Osteoblast (primary cell): ENCODE measurements around the gene NTSR1. TPM values are rescaled to one million over a fixed set of nuclear protein-coding genes. Genes with fewer than 3 reads are reported as not detected.

ENCODE experiments used
- DNase-seq: peaks from one replicate; pipeline ENCODE4 v3.0.0; 2011; ENCODE audit warnings: low spot score, mixed read lengths; ENCODE audit not compliant: insufficient read length; ENCODE audit errors: missing footprints
- H2AFZ ChIP-seq: 2 replicates; pipeline ENCODE4 v1.6.0; 2011; ENCODE audit warnings: mild to moderate bottlenecking, low read length
- H3K27ac ChIP-seq: 2 replicates; pipeline ENCODE4 v1.5.1; 2011; ENCODE audit warnings: mild to moderate bottlenecking, low read depth, low read length, moderate library complexity
- H3K27me3 ChIP-seq: 2 replicates; pipeline ENCODE4 v1.6.0; 2012; ENCODE audit warnings: mild to moderate bottlenecking, control low read depth, inconsistent platforms, low read length, moderate library complexity; ENCODE audit not compliant: insufficient read depth
- H3K36me3 ChIP-seq: 2 replicates; pipeline ENCODE4 v1.5.1; 2011; ENCODE audit warnings: mild to moderate bottlenecking, low read length, control low read depth, moderate library complexity; ENCODE audit not compliant: insufficient read depth
- H3K4me1 ChIP-seq: 2 replicates; pipeline ENCODE4 v1.5.1; 2011; ENCODE audit warnings: mild to moderate bottlenecking, low read length, control low read depth, moderate library complexity; ENCODE audit not compliant: insufficient read depth
- H3K4me2 ChIP-seq: 2 replicates; pipeline ENCODE4 v1.6.0; 2011; ENCODE audit warnings: mild to moderate bottlenecking, low read length; ENCODE audit not compliant: insufficient read depth
- H3K4me3 ChIP-seq: fragments of 200-600 bp; sonication (generic); 3 replicates; pipeline ENCODE4 v1.5.1; 2012; ENCODE audit warnings: mild to moderate bottlenecking, low read length, inconsistent platforms; ENCODE audit not compliant: insufficient read depth
- H3K79me2 ChIP-seq: 2 replicates; pipeline ENCODE4 v1.6.0; 2012; ENCODE audit warnings: mild to moderate bottlenecking, low read length, control low read depth, inconsistent platforms; ENCODE audit not compliant: insufficient read depth
- H3K9me3 ChIP-seq: 2 replicates; pipeline ENCODE4 v1.5.1; 2011; ENCODE audit warnings: low read depth, low read length, control low read depth
- H4K20me1 ChIP-seq: 2 replicates; pipeline ENCODE4 v1.6.0; 2012; ENCODE audit warnings: mild to moderate bottlenecking, low read length, control low read depth; ENCODE audit not compliant: insufficient read depth
- CTCF ChIP-seq: IDR thresholded peaks from 2 replicates; pipeline ENCODE4 v1.5.1; 2011; ENCODE audit warnings: mild to moderate bottlenecking, low read depth, low read length, moderate library complexity; ENCODE audit errors: extremely low read depth
- total RNA-seq: library from RNA; depleted of rRNA; stranded (reverse); fragments of >200 nt; gene quantifications from 2 replicates; pipeline ENCODE4 v1.2.3, GENCODE V29; 2012

Gene NTSR1
- total RNA-seq, 1 donor = not detected

GRCh38 chr20:62670156-62670555 is 38.5 kb upstream of the NTSR1 start:
- H3K4me2 ChIP-seq = no peak overlapping the region
- H2AFZ ChIP-seq = no peak overlapping the region
- H3K27me3 ChIP-seq = peaks cover 22% of the 10 kb centered on the region
- no peaks in the 10 kb centered on the region for H4K20me1 ChIP-seq
- DNase-seq = no peak
- TF ChIP-seq CTCF = no peak
- H3K9me3 ChIP-seq = no peaks in the 10 kb centered on the region
- no peaks in the 10 kb centered on the region for H3K4me1 ChIP-seq
- H3K27ac ChIP-seq = no peak overlapping the region
- H3K4me3 ChIP-seq = no peak overlapping the region
- H3K36me3 ChIP-seq = no peaks in the 10 kb centered on the region
- H3K79me2 ChIP-seq = no peaks in the 10 kb centered on the region

DNA sequence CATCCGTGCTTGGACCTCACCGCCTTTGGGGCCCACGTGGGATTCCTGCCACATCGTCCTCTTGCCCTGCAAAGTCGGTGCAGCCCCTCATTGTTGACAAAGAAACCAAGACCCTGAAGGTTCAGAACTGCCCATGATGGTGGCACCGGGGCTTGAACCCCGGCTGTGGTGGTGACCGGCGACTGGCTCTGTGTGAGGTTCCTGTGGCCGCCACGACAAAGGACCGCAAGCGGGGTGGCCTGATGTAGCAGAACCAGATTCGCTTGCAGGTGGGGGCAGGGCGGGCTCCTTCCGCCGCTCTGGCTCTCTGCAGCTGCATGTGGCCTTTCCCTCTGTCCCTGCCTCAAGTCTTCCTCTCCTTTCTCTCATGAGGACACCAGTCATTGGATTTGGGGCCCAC is 37.6 kb upstream of the NTSR1 start:
- no peaks in the 10 kb centered on the region for H3K4me1 ChIP-seq
- H3K4me3 ChIP-seq = no peak overlapping the region
- H3K9me3 ChIP-seq = no peaks in the 10 kb centered on the region
- no peak for DNase-seq
- peaks cover 22% of the 10 kb centered on the region for H3K27me3 ChIP-seq
- no peak overlapping the region for H3K27ac ChIP-seq
- no peaks in the 10 kb centered on the region for H4K20me1 ChIP-seq
- H3K4me2 ChIP-seq = no peak overlapping the region
- TF ChIP-seq CTCF = no peak
- no peaks in the 10 kb centered on the region for H3K79me2 ChIP-seq
- H3K36me3 ChIP-seq = no peaks in the 10 kb centered on the region
- H2AFZ ChIP-seq = no peak overlapping the region

DNA sequence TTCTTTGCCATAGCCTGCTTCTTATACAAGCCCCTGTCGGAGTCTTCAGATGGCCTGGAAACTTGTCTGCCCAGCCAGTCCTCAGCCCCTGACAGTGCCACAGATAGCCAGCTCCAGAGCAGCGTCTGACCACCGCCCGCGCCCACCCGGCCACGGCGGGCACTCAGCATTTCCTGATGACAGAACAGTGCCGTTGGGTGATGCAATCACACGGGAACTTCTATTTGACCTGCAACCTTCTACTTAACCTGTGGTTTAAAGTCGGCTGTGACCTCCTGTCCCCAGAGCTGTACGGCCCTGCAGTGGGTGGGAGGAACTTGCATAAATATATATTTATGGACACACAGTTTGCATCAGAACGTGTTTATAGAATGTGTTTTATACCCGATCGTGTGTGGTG is 36.9 kb upstream of the NTSR1 start:
- Histone ChIP-seq H2AFZ (no peak overlapping the region), H3K9me3 (no peaks in the 10 kb centered on the region), H3K4me2 (no peak overlapping the region), H3K4me1 (no peaks in the 10 kb centered on the region), H3K27ac (no peak overlapping the region), H3K27me3 (peaks cover 22% of the 10 kb centered on the region), H3K36me3 (no peaks in the 10 kb centered on the region), H4K20me1 (no peaks in the 10 kb centered on the region), H3K79me2 (no peaks in the 10 kb centered on the region), H3K4me3 (no peak overlapping the region)
- no peak for DNase-seq
- no peak for TF ChIP-seq CTCF

GRCh38 chr20:62674370-62674769 is 34.3 kb upstream of the NTSR1 start:
- TF ChIP-seq CTCF = no peak
- Histone ChIP-seq H3K27me3 (peaks cover 12% of the 10 kb centered on the region), H3K79me2 (no peaks in the 10 kb centered on the region), H3K4me2 (no peak overlapping the region), H4K20me1 (no peaks in the 10 kb centered on the region), H3K4me1 (no peaks in the 10 kb centered on the region), H3K9me3 (no peaks in the 10 kb centered on the region), H3K4me3 (no peak overlapping the region), H2AFZ (no peak overlapping the region), H3K36me3 (no peaks in the 10 kb centered on the region), H3K27ac (no peak overlapping the region)
- no peak for DNase-seq
